K562 (cell line): ENCODE data around the gene SUGP1. TPM values are rescaled to one million over a fixed set of nuclear protein-coding genes. Genes with fewer than 3 reads are reported as not detected.
A peak's percentile ranks its signal among the peaks of the same experiment; 100 is the strongest.

ENCODE experiments used
- ATAC-seq: fragments of 200-7000 bp; cut with Tn5 transposase; 3 replicates; pipeline ENCODE4 v1.9.1; 2020; ENCODE audit warnings: moderate library complexity
- Bru-seq: library from RNA; stranded (reverse); fragments of 400-500 nt; gene quantifications from one replicate; lab custom pipeline; 2021; lab: Mats Ljungman, UMichigan
- BruChase-seq, 2 experiments: library from RNA; stranded (reverse); fragments of 400-500 nt; gene quantifications; one replicate each; lab custom pipeline; 2021; lab: Mats Ljungman, UMichigan
- BruUV-seq: library from RNA; stranded (reverse); fragments of 400-500 nt; replicated peaks from 2 replicates; lab custom pipeline; 2021; lab: Mats Ljungman, UMichigan
- CTCF ChIA-PET: fragments of 300-600 bp; formaldehyde crosslinking; extraction: SDS; loops from one replicate; lab custom pipeline; 2021; ENCODE audit warnings: low intra/inter-chr PET ratio; lab: Yijun Ruan, JAX
- POLR2A ChIA-PET: fragments of 300-600, 350-650 bp; sonication (Branson Sonifier 250); formaldehyde crosslinking; extraction: SDS; loops from one replicate; lab custom pipeline; 2021; ENCODE audit warnings: antibody characterized with exemption, inconsistent platforms; lab: Yijun Ruan, JAX
- DNase-seq, 4 experiments: peaks; one replicate each; pipeline versions ENCODE4 v3.0.0 to v3.0.0-alpha.2; 2011 to 2018; ENCODE audit warnings: low spot score in 3 of 4, mixed read lengths in 3 of 4; ENCODE audit errors: extremely low read depth in 1 of 4
- FAIRE-seq: peaks from 2 replicates; lab custom pipeline; 2011; peaks lifted over from hg19 to GRCh38; lab: Jason Lieb, UNC
- H2AFZ ChIP-seq: 2 replicates; pipeline ENCODE4 v1.6.0; 2011; ENCODE audit warnings: low read depth, low read length, control low read depth, inconsistent platforms
- H3K27ac ChIP-seq: fragments of 200-600 bp; 3 replicates; pipeline ENCODE4 v1.8.0; 2011; ENCODE audit warnings: low read depth, mild to moderate bottlenecking, control low read depth, inconsistent platforms, low read length, moderate library complexity, mixed read lengths; ENCODE audit errors: extremely low read depth
- H3K27me3 ChIP-seq, 2 experiments: fragments of 300-600 bp in 1 of 2; 2 replicates in 1 of 2; 3 replicates in 1 of 2; pipeline versions ENCODE4 v1.6.0 to v1.8.0; 2011; ENCODE audit warnings: inconsistent platforms in 2 of 2, low read length in 2 of 2, mild to moderate bottlenecking in 1 of 2, mixed read lengths in 1 of 2, moderate library complexity in 1 of 2; ENCODE audit not compliant: control insufficient read depth in 2 of 2, insufficient read depth in 2 of 2
- H3K36me3 ChIP-seq: fragments of 300-600 bp; 3 replicates; pipeline ENCODE4 v1.8.0; 2011; ENCODE audit warnings: mild to moderate bottlenecking, low read length, inconsistent platforms; ENCODE audit not compliant: control insufficient read depth, insufficient read depth
- H3K4me1 ChIP-seq, 2 experiments: fragments of 200-600 bp in 1 of 2; replicated peaks in 1 of 2; 2 replicates in 1 of 2; 3 replicates in 1 of 2; pipeline versions ENCODE4 v1.5.1 to v1.8.0; 2011; ENCODE audit warnings: inconsistent platforms in 2 of 2, low read length in 2 of 2, mild to moderate bottlenecking in 1 of 2, mixed read lengths in 1 of 2, moderate library complexity in 1 of 2; ENCODE audit not compliant: control insufficient read depth in 2 of 2, insufficient read depth in 2 of 2
- H3K4me2 ChIP-seq: 2 replicates; pipeline ENCODE4 v1.6.1; 2011; ENCODE audit warnings: low read length, control low read depth, inconsistent platforms, mixed read lengths; ENCODE audit not compliant: insufficient read depth
- H3K4me3 ChIP-seq: fragments of 200-600 bp; sonication (generic), shearing (Covaris generic); 2 replicates; pipeline ENCODE4 v1.5.1; 2016; ENCODE audit warnings: control low read depth, inconsistent platforms
- H3K79me2 ChIP-seq: fragments of 200-600 bp; 3 replicates; pipeline ENCODE4 v1.8.0; 2011; ENCODE audit warnings: low read length, inconsistent platforms; ENCODE audit not compliant: control insufficient read depth, insufficient read depth
- H3K9ac ChIP-seq, 2 experiments: 2 replicates each; pipeline versions ENCODE4 v1.6.0 to v1.6.1; 2011; ENCODE audit warnings: low read depth in 2 of 2, low read length in 2 of 2, control low read depth in 1 of 2, inconsistent platforms in 1 of 2, mild to moderate bottlenecking in 1 of 2, mixed read lengths in 1 of 2; ENCODE audit not compliant: insufficient read depth in 1 of 2
- H3K9me1 ChIP-seq: one replicate; pipeline ENCODE4 v1.6.0; 2011; ENCODE audit warnings: inconsistent platforms, mild to moderate bottlenecking, low read length, moderate library complexity; ENCODE audit not compliant: control insufficient read depth, insufficient read depth
- H3K9me3 ChIP-seq: replicated peaks from 2 replicates; pipeline ENCODE4 v1.5.1; 2011; ENCODE audit warnings: low read depth, low read length, inconsistent platforms; ENCODE audit not compliant: control insufficient read depth, insufficient read depth
- H4K20me1 ChIP-seq: replicated peaks from 2 replicates; pipeline ENCODE4 v1.6.1; 2011; ENCODE audit warnings: low read length, inconsistent platforms, mixed read lengths; ENCODE audit not compliant: control insufficient read depth, insufficient read depth
- WGBS: fragments of 100-300 bp; shearing (Covaris generic); methylation state at CpG from one replicate; pipeline ENCODE4 v1.1.6; 2016; ENCODE audit warnings: low coverage, mixed read lengths; ENCODE audit not compliant: insufficient coverage; ENCODE audit errors: missing lambda C conversion rate; 5-methylcytosine and 5-hydroxymethylcytosine counted together
- in situ Hi-C: fragments of 300-500 bp; cut with MboI; formaldehyde crosslinking; loops from 4 replicates; pipeline ENCODE4 v1.15.0; 2018; ENCODE audit warnings: inconsistent platforms, mixed read lengths
- intact Hi-C: fragments of 100-400 bp; cut with micrococcal nuclease; formaldehyde crosslinking; loops from 2 replicates; pipeline ENCODE4 v1.14.2; 2022
- long read RNA-seq, 3 experiments: library from polyadenylated mRNA in 2 of 3; library from RNA in 1 of 3; unstranded in 2 of 3; stranded (forward) in 1 of 3; transcript quantifications; one replicate each; pipeline ENCODE4 v2.0.0, GENCODE V29; 2019 to 2022
- polyA minus RNA-seq, 3 experiments: library from RNA; depleted of rRNA, polyadenylated mRNA; stranded (reverse); fragments of >200 nt; gene quantifications; 2 replicates each; pipeline ENCODE4 v1.2.3, GENCODE V29; 2011
- polyA plus RNA-seq, 8 experiments: library from polyadenylated mRNA; depleted of rRNA in 4 of 8; stranded (reverse) in 5 of 8; unstranded in 3 of 8; fragments of >200 nt; fragmentation: Nextera tagmentation in 2 of 8; fragmentation: Illumina TruSeq in 1 of 8; extraction: Ambion mirVana in 2 of 8; extraction: Trizol in 1 of 8; gene quantifications; 2 replicates each; pipeline versions ENCODE4 v1.2.1 to v1.2.3, GENCODE V29; 2011 to 2014; ENCODE audit warnings: inconsistent platforms in 1 of 8, missing spikeins in 1 of 8
- total RNA-seq, 7 experiments: library from RNA; depleted of rRNA in 6 of 7; stranded (reverse); fragments of >200 nt in 6 of 7; fragmentation: Illumina TruSeq in 2 of 7; extraction: Trizol in 2 of 7; gene quantifications; 2 replicates each; pipeline versions ENCODE4 v1.2.1 to v1.2.3, GENCODE V29; 2011 to 2021; ENCODE audit warnings: low replicate concordance in 1 of 7

Gene SUGP1, protein sequence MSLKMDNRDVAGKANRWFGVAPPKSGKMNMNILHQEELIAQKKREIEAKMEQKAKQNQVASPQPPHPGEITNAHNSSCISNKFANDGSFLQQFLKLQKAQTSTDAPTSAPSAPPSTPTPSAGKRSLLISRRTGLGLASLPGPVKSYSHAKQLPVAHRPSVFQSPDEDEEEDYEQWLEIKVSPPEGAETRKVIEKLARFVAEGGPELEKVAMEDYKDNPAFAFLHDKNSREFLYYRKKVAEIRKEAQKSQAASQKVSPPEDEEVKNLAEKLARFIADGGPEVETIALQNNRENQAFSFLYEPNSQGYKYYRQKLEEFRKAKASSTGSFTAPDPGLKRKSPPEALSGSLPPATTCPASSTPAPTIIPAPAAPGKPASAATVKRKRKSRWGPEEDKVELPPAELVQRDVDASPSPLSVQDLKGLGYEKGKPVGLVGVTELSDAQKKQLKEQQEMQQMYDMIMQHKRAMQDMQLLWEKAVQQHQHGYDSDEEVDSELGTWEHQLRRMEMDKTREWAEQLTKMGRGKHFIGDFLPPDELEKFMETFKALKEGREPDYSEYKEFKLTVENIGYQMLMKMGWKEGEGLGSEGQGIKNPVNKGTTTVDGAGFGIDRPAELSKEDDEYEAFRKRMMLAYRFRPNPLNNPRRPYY
- 90.2 and 178 TPM in 2 replicates for total RNA-seq (2011; cell fraction: chromatin; rRNA removed; ENCODE audit: low replicate concordance)
- 124 and 128 TPM in 2 replicates for total RNA-seq (2011; cell fraction: nucleolus; rRNA removed)
- total RNA-seq (2011; cell fraction: nucleoplasm; rRNA removed), result 77.5 and 85.2 TPM in 2 replicates
- 40.4 and 44.6 TPM in 2 replicates for total RNA-seq (2014; rRNA removed)
- total RNA-seq (2014; rRNA removed; fragmentation: Illumina TruSeq; extraction: Trizol), result 16.8 and 17.9 TPM in 2 replicates
- total RNA-seq (2015; rRNA removed; fragmentation: Illumina TruSeq; extraction: Trizol), result 32.4 and 34.3 TPM in 2 replicates
- total RNA-seq (2021), result 45.0 and 53.3 TPM in 2 replicates
- 28.5 and 30.6 TPM in 2 replicates for polyA plus RNA-seq (2011; rRNA removed)
- polyA plus RNA-seq (2011; cell fraction: cytosol; rRNA removed), result 20.8 and 33.6 TPM in 2 replicates
- polyA plus RNA-seq (2011; cell fraction: nucleus; rRNA removed), result 96.6 and 109 TPM in 2 replicates
- 43.7 and 43.9 TPM in 2 replicates for polyA plus RNA-seq (2012)
- polyA plus RNA-seq (2014; fragmentation: Illumina TruSeq; extraction: Trizol), result 35.0 and 36.7 TPM in 2 replicates
- polyA plus RNA-seq (2014; fragmentation: Nextera tagmentation; extraction: Ambion mirVana), result 1 to 10 TPM; 1.0 to 1.9 TPM
- polyA plus RNA-seq (2014; rRNA removed), result 41.0 and 48.9 TPM in 2 replicates
- polyA minus RNA-seq (2011; rRNA and poly(A)+ RNA removed), result 19.3 and 21.7 TPM in 2 replicates
- 21.6 and 25.8 TPM in 2 replicates for polyA minus RNA-seq (2011; cell fraction: cytosol; rRNA and poly(A)+ RNA removed)
- polyA minus RNA-seq (2011; cell fraction: nucleus; rRNA and poly(A)+ RNA removed), result 28.8 and 51.3 TPM in 2 replicates
- percentile 64 among the genes with signal in this experiment for Bru-seq, nascent RNA
- percentile 69 among the genes with signal in this experiment for BruChase-seq, experiment 1, labeled RNA remaining after a 2-hour chase
- BruChase-seq, experiment 2, labeled RNA remaining after a 6-hour chase, result percentile 67 among the genes with signal in this experiment
- long read RNA-seq, experiment 1, transcript SUGP1-201 (14 exons, 2,423 nt), result major isoform, 27 of 72 reads
- long read RNA-seq, experiment 1, partial matches to known transcripts, result 31 of 72 reads
- long read RNA-seq, experiment 1, other reads (novel, unspliced or antisense), result 8 of 72 reads
- long read RNA-seq, experiment 2, transcript SUGP1-201 (14 exons, 2,423 nt), result major isoform, 6 of 22 reads
- long read RNA-seq, experiment 2, partial matches to known transcripts, result 10 of 22 reads
- long read RNA-seq, experiment 2, other reads (novel, unspliced or antisense), result 6 of 22 reads
- long read RNA-seq, experiment 3, transcript SUGP1-201 (14 exons, 2,423 nt), result major isoform, 24 of 34 reads
- long read RNA-seq, experiment 3, partial matches to known transcripts, result 6 of 34 reads
- long read RNA-seq, experiment 3, other reads (novel, unspliced or antisense), result 4 of 34 reads

DNA sequence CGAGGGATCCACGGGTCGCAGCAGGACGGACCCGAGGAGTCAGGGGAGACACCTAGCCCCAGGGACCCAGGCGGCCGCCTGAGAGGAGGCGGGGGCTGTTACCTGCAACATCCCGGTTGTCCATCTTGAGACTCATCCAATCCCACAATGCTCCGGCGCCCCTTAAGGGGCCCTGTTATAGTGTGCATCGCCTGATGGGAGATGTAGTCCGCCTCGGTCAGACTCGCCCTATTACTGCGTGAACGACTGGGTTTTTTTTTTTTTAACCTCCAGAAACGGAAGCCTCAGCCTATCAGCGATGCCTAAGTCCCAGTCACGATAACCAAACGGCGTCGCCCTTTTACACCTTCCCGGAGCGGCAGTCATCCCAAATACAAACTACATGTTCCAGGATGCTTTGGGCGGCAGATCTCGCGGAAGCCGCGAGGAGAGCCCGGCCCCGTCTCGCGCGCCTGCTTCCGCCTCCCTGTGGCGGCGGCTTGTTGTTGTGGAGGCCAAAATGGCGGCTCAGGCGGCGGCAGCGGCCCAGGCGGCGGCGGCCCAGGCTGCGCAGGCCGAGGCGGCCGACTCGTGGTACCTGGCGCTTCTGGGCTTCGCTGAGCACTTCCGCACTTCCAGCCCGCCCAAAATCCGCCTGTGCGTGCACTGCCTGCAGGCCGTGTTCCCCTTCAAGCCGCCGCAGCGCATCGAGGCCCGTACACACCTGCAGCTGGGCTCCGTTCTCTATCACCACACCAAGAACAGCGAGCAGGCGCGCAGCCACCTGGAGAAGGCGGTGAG, at the start of gene SUGP1, which contains the start of gene MAU2:
Gene SUGP1 (minus strand): TSS at position 149 of the 780 bp plus-strand sequence. CDS start 13 bp downstream, at position 136.
Gene MAU2 (plus strand): TSS at position 469 of the 780 bp plus-strand sequence. CDS start 31 bp downstream, at position 500.
- Histone ChIP-seq H3K4me2 (peak within 1 kb of the TSS; percentile 98), H3K9ac (peak within 1 kb of the TSS; percentile 98 to 99), H4K20me1 (0 out of 2 replicates have a peak, but pooled peaks cover 8% of the 10 kb centered on the region), H3K9me1 (no peaks in the 10 kb centered on the region), H3K4me1 (peaks cover 6 to 22% of the 10 kb centered on the region in 2 experiments; a peak in 4 of 5 replicates), H3K27me3 (no peaks in the 10 kb centered on the region), H3K27ac (peak within 1 kb of the TSS; percentile 100), H3K4me3 (peak within 1 kb of the TSS; percentile 95), H3K36me3 (peaks cover 37% of the 10 kb centered on the region), H2AFZ (peak within 1 kb of the TSS; percentile 100), H3K79me2 (peaks cover 63% of the 10 kb centered on the region), H3K9me3 (no peaks in the 10 kb centered on the region)
- ChIA-PET CTCF (interaction anchor here (0.6 kb wide), 1 partner anchor 140 kb away, joined by 3 read pairs; no protein-coding TSS in a partner anchor), POLR2A (interaction anchor here (0.6 to 1.4 kb wide), 5 partner anchors 13 to 190 kb away, joined by 3 to 9 read pairs (median 3); no protein-coding TSS in a partner anchor)
- intact Hi-C loops (loop anchor here (2.0 to 10.0 kb wide), 2 partner anchors 128 to 266 kb away; partner anchors contain the start of genes BORCS8 and RFXANK), in situ Hi-C loops (loop anchor here (10.0 kb wide), 1 partner anchor 276 kb away; no protein-coding TSS in a partner anchor)
- under 1% methylated on average over 57 of the region's 67 CpGs for WGBS
- ATAC-seq, result peak; percentile 96
- FAIRE-seq, result peak; percentile 96
- peak; percentile 90 to 94 (median 92) for DNase-seq
- no TSS peak for BruUV-seq
